WTC11 (cell line): ENCODE measurements around the gene UGT1A5. TPM values are rescaled to one million over a fixed set of nuclear protein-coding genes. Genes with fewer than 3 reads are reported as not detected.

Source experiments
- ATAC-seq: fragments of 200-7000 bp; cut with Tn5 transposase; 2 replicates; pipeline ENCODE4 v1.10.0; 2021; ENCODE audit warnings: mild to moderate bottlenecking, moderate library complexity
- CTCF ChIA-PET: fragments of 300-600 bp; sonication (Branson Sonifier 250); formaldehyde crosslinking; loops from one replicate; lab custom pipeline; 2021; ENCODE audit warnings: antibody characterized with exemption; lab: Charles Lee
- POLR2A ChIA-PET: fragments of 350-600 bp; sonication (Branson Sonifier 250); formaldehyde crosslinking; loops from one replicate; lab custom pipeline; 2021; ENCODE audit warnings: antibody characterized with exemption; lab: Charles Lee
- DNase-seq: peaks from one replicate; pipeline ENCODE4 v3.0.0; 2021; ENCODE audit warnings: low spot score
- H3K27ac Mint-ChIP-seq: 2 replicates; pipeline ENCODE4 v1.8.0; 2021; ENCODE audit warnings: mixed read lengths
- H3K27me3 Mint-ChIP-seq: 2 replicates; pipeline ENCODE4 v1.8.0; 2021; ENCODE audit warnings: low read depth, mild to moderate bottlenecking, moderate library complexity, mixed read lengths
- H3K36me3 Mint-ChIP-seq: 2 replicates; pipeline ENCODE4 v1.8.0; 2021; ENCODE audit warnings: mixed read lengths
- H3K4me1 Mint-ChIP-seq: 2 replicates; pipeline ENCODE4 v1.8.0; 2022; ENCODE audit warnings: mixed read lengths
- H3K4me3 Mint-ChIP-seq: 2 replicates; pipeline ENCODE4 v1.8.0; 2021; ENCODE audit warnings: mild to moderate bottlenecking, moderate library complexity, mixed read lengths
- H3K9me3 Mint-ChIP-seq: 2 replicates; pipeline ENCODE4 v1.8.0; 2021; ENCODE audit warnings: mixed read lengths
- CREB1 ChIP-seq: sonication (generic); formaldehyde crosslinking; IDR thresholded peaks from 2 replicates; pipeline ENCODE4 v1.8.0; 2023; ENCODE audit warnings: mild to moderate bottlenecking, missing genetic modification reagents
- CTCF ChIP-seq: fragments of 200-600 bp; IDR thresholded peaks from 2 replicates; pipeline ENCODE4 v1.8.0; 2022; ENCODE audit warnings: antibody characterized with exemption
- GRHL2 ChIP-seq: fragments of 250-450 bp; sonication (Bioruptor Pico); IDR thresholded peaks from 2 replicates; pipeline ENCODE4 v1.8.0; 2022; ENCODE audit warnings: mild to moderate bottlenecking, moderate library complexity; ENCODE audit not compliant: insufficient replicate concordance, severe bottlenecking
- HMGA2 ChIP-seq: fragments of 250-450 bp; sonication (Bioruptor Pico); IDR thresholded peaks from 2 replicates; pipeline ENCODE4 v1.4.0; 2021; ENCODE audit warnings: mild to moderate bottlenecking, moderate library complexity
- KAT7 ChIP-seq: sonication (generic); formaldehyde crosslinking; IDR thresholded peaks from 2 replicates; pipeline ENCODE4 v1.8.1; 2023; ENCODE audit warnings: missing genetic modification reagents, mild to moderate bottlenecking, borderline replicate concordance
- MXD4 ChIP-seq: fragments of 250-450 bp; sonication (Bioruptor Pico); IDR thresholded peaks from 2 replicates; pipeline ENCODE4 v1.8.0; 2021; ENCODE audit warnings: mild to moderate bottlenecking, moderate library complexity, borderline replicate concordance
- MYBL2 ChIP-seq: sonication (generic); formaldehyde crosslinking; IDR thresholded peaks from 2 replicates; pipeline ENCODE4 v1.8.1; 2023; ENCODE audit warnings: mild to moderate bottlenecking, moderate library complexity, missing genetic modification reagents
- NFATC4 ChIP-seq: fragments of 250-450 bp; sonication (Bioruptor Pico); IDR thresholded peaks from 2 replicates; pipeline ENCODE4 v1.9.0; 2021; ENCODE audit warnings: mild to moderate bottlenecking
- OVOL2 ChIP-seq: fragments of 250-450 bp; sonication (Bioruptor Pico); IDR thresholded peaks from 2 replicates; pipeline ENCODE4 v1.9.0; 2021; ENCODE audit warnings: mild to moderate bottlenecking, borderline replicate concordance
- SMAD4 ChIP-seq: sonication (generic); formaldehyde crosslinking; IDR thresholded peaks from 2 replicates; pipeline ENCODE4 v1.8.0; 2022; ENCODE audit warnings: mild to moderate bottlenecking, missing genetic modification reagents
- TP53 ChIP-seq: sonication (generic); formaldehyde crosslinking; IDR thresholded peaks from 2 replicates; pipeline ENCODE4 v1.8.1; 2023; ENCODE audit warnings: mild to moderate bottlenecking, missing genetic modification reagents
- ZNF121 ChIP-seq: sonication (generic); formaldehyde crosslinking; IDR thresholded peaks from 2 replicates; pipeline ENCODE4 v1.8.0; 2023; ENCODE audit warnings: missing genetic modification reagents
- ZNF138 ChIP-seq: sonication (generic); formaldehyde crosslinking; conservative IDR thresholded peaks from 2 replicates; pipeline ENCODE4 v1.8.1; 2022; ENCODE audit warnings: mild to moderate bottlenecking, moderate library complexity, missing genetic modification reagents
- ZNF416 ChIP-seq: fragments of 250-450 bp; sonication (Bioruptor Pico); IDR thresholded peaks from 2 replicates; pipeline ENCODE4 v1.9.0; 2021; ENCODE audit warnings: mild to moderate bottlenecking, inconsistent platforms
- ZSCAN18 ChIP-seq: fragments of 250-450 bp; sonication (Bioruptor Pico); IDR thresholded peaks from 2 replicates; pipeline ENCODE4 v2.1.2; 2022; ENCODE audit warnings: mild to moderate bottlenecking, moderate library complexity
- total RNA-seq: library from RNA; stranded (reverse); gene quantifications from 3 replicates; pipeline ENCODE4 v1.2.3, GENCODE V29; 2021
- TF ChIP-seq, protein P1 (sequence below): sonication (generic); formaldehyde crosslinking; IDR thresholded peaks from 2 replicates; pipeline ENCODE4 v1.8.1; 2023; ENCODE audit warnings: mild to moderate bottlenecking, moderate library complexity, missing genetic modification reagents
- TF ChIP-seq, protein P2 (sequence below): sonication (generic); formaldehyde crosslinking; conservative IDR thresholded peaks from 2 replicates; pipeline ENCODE4 v1.8.1; 2022; ENCODE audit warnings: mild to moderate bottlenecking, missing genetic modification reagents
- TF ChIP-seq, protein P3 (sequence below): sonication (generic); formaldehyde crosslinking; IDR thresholded peaks from 2 replicates; pipeline ENCODE4 v1.8.1; 2022; ENCODE audit warnings: mild to moderate bottlenecking, missing genetic modification reagents, moderate library complexity, borderline replicate concordance
- TF ChIP-seq, protein P4 (sequence below): fragments of 250-450 bp; sonication (Bioruptor Pico); IDR thresholded peaks from 2 replicates; pipeline ENCODE4 v1.9.0; 2021; ENCODE audit warnings: mild to moderate bottlenecking

Gene UGT1A5
- total RNA-seq, 1 experiment from 2014 or later, result not detected

- TF ChIP-seq, protein P1, sequence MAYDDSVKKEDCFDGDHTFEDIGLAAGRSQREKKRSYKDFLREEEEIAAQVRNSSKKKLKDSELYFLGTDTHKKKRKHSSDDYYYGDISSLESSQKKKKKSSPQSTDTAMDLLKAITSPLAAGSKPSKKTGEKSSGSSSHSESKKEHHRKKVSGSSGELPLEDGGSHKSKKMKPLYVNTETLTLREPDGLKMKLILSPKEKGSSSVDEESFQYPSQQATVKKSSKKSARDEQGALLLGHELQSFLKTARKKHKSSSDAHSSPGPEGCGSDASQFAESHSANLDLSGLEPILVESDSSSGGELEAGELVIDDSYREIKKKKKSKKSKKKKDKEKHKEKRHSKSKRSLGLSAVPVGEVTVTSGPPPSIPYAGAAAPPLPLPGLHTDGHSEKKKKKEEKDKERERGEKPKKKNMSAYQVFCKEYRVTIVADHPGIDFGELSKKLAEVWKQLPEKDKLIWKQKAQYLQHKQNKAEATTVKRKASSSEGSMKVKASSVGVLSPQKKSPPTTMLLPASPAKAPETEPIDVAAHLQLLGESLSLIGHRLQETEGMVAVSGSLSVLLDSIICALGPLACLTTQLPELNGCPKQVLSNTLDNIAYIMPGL (CRISPR knock-in tag), result no peak
- TF ChIP-seq, all 79 proteins: peak for 0
Observed at GRCh38 chr2:233668605-233669260, 44.0 kb upstream of the UGT1A5 start (continued).

DNA sequence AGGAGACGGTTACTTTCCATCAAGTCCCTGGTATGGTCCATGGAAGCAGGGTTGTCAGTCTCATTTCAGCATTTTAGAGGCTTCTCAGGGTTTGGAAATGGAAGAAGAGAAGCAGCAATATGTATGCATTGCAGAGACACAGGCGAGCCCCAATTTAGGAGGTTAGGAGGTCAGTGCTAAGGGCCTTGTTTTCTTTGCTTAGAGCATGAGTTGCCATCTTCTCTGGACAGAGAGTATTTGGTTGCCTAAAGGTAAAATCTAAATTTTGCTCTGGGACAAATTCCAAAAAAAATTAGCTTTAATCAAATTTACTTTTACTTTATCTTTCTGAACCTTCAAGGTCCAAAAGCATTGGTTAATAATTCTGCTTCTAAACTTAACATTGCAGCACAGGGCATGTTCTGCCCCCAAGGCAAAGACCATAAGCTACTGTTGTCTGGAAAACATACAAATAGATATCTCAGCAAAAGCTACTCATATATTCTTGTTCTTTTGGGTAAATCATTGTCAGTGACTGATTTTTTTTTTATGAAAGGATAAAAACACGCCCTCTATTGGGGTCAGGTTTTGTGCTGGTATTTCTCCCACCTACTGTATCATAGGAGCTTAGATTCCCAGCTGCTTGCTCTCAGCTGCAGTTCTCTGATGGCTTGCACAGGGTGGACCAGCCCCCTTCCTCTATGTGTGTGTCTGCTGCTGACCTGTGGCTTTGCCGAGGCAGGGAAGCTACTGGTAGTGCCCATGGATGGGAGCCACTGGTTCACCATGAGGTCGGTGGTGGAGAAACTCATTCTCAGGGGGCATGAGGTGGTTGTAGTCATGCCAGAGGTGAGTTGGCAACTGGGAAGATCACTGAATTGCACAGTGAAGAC, 41.2 kb upstream of the UGT1A5 start, which contains the start of gene UGT1A9:
Gene UGT1A9 (plus strand): TSS at position 609 of the 872 bp plus-strand sequence. CDS start 37 bp downstream, at position 646.
- peaks cover 7% of the 10 kb centered on the region for H3K4me1 Mint-ChIP-seq
- CTCF ChIA-PET, result interaction anchor here (0.5 to 1.0 kb wide), 4 partner anchors 28 to 542 kb away, joined by 3 read pairs; no protein-coding TSS in a partner anchor
- POLR2A ChIA-PET, result no interaction called here
- no peak within 1 kb of the TSS for H3K27ac Mint-ChIP-seq
- TF ChIP-seq ZSCAN18 (no peak), NFATC4 (CRISPR knock-in tag) (no peak), KAT7 (CRISPR knock-in tag) (no peak), ZNF121 (CRISPR knock-in tag) (no peak), MXD4 (CRISPR knock-in tag) (no peak), GRHL2 (CRISPR knock-in tag) (no peak), HMGA2 (CRISPR knock-in tag) (no peak), MYBL2 (no peak), CREB1 (CRISPR knock-in tag) (no peak), SMAD4 (CRISPR knock-in tag) (no peak), ZNF138 (no peak), OVOL2 (no peak), CTCF (no peak)
- TF ChIP-seq, protein P2, sequence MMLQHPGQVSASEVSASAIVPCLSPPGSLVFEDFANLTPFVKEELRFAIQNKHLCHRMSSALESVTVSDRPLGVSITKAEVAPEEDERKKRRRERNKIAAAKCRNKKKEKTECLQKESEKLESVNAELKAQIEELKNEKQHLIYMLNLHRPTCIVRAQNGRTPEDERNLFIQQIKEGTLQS (CRISPR knock-in tag), result no peak
- TF ChIP-seq, protein P3, sequence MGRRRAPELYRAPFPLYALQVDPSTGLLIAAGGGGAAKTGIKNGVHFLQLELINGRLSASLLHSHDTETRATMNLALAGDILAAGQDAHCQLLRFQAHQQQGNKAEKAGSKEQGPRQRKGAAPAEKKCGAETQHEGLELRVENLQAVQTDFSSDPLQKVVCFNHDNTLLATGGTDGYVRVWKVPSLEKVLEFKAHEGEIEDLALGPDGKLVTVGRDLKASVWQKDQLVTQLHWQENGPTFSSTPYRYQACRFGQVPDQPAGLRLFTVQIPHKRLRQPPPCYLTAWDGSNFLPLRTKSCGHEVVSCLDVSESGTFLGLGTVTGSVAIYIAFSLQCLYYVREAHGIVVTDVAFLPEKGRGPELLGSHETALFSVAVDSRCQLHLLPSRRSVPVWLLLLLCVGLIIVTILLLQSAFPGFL, result no peak
- H3K9me3 Mint-ChIP-seq, result peaks cover 9% of the 10 kb centered on the region
- no peaks in the 10 kb centered on the region for H3K27me3 Mint-ChIP-seq
- no peaks in the 10 kb centered on the region for H3K36me3 Mint-ChIP-seq
- no peak within 1 kb of the TSS for H3K4me3 Mint-ChIP-seq
- DNase-seq, result no peak
- ATAC-seq, result no peak

- no peak overlapping the region for H3K4me3 Mint-ChIP-seq
- POLR2A ChIA-PET, result no interaction called here
- TF ChIP-seq CTCF (no peak), TP53 (CRISPR knock-in tag) (no peak), ZNF416 (CRISPR knock-in tag) (no peak)
- TF ChIP-seq, protein P4, sequence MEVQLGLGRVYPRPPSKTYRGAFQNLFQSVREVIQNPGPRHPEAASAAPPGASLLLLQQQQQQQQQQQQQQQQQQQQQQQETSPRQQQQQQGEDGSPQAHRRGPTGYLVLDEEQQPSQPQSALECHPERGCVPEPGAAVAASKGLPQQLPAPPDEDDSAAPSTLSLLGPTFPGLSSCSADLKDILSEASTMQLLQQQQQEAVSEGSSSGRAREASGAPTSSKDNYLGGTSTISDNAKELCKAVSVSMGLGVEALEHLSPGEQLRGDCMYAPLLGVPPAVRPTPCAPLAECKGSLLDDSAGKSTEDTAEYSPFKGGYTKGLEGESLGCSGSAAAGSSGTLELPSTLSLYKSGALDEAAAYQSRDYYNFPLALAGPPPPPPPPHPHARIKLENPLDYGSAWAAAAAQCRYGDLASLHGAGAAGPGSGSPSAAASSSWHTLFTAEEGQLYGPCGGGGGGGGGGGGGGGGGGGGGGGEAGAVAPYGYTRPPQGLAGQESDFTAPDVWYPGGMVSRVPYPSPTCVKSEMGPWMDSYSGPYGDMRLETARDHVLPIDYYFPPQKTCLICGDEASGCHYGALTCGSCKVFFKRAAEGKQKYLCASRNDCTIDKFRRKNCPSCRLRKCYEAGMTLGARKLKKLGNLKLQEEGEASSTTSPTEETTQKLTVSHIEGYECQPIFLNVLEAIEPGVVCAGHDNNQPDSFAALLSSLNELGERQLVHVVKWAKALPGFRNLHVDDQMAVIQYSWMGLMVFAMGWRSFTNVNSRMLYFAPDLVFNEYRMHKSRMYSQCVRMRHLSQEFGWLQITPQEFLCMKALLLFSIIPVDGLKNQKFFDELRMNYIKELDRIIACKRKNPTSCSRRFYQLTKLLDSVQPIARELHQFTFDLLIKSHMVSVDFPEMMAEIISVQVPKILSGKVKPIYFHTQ (CRISPR knock-in tag), result no peak
Observed at GRCh38 chr2:233672886-233673285, 39.8 kb upstream of the UGT1A5 start.

More at GRCh38 chr2:233672886-233673285, 39.8 kb upstream of the UGT1A5 start:
- Mint-ChIP-seq H3K27ac (no peak overlapping the region), H3K27me3 (no peaks in the 10 kb centered on the region), H3K9me3 (peaks cover 9% of the 10 kb centered on the region), H3K4me1 (peaks cover 7% of the 10 kb centered on the region), H3K36me3 (no peaks in the 10 kb centered on the region)
- DNase-seq, result no peak
- CTCF ChIA-PET, result no interaction called here
- no peak for ATAC-seq
